GM10266 (cell line): ENCODE data around the gene SHH.

Experiments
- DNase-seq: peaks from one replicate; pipeline ENCODE4 v3.0.0; 2012; ENCODE audit errors: extremely low spot score
- TF ChIP-seq, protein P1 (sequence below): IDR thresholded peaks from 2 replicates; pipeline ENCODE4 v1.5.1; 2012; ENCODE audit warnings: mild to moderate bottlenecking, low read depth; ENCODE audit not compliant: control insufficient read depth, insufficient read depth; ENCODE audit errors: missing control alignments

The SHH gene

DNA sequence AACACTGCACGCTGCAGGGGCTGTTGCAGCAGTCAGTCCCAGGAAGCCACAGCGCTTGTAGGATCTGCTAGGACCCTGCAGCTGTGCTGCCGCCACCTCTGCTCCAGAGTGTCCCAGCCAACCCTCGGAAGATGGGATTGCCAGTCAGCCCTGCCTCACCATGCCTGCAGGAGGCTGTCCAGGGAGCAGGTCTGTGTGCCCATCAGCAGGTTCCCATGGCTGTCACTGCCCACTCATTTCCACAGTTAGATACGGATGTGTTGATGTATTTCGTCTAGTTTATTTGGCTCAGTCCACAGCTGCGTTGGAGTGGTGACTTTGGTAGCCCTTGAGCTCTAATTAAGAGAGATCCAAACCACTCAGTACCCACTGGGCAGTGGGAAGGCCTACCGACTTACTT is 35.7 kb downstream of the SHH start:
- TF ChIP-seq, protein P1, sequence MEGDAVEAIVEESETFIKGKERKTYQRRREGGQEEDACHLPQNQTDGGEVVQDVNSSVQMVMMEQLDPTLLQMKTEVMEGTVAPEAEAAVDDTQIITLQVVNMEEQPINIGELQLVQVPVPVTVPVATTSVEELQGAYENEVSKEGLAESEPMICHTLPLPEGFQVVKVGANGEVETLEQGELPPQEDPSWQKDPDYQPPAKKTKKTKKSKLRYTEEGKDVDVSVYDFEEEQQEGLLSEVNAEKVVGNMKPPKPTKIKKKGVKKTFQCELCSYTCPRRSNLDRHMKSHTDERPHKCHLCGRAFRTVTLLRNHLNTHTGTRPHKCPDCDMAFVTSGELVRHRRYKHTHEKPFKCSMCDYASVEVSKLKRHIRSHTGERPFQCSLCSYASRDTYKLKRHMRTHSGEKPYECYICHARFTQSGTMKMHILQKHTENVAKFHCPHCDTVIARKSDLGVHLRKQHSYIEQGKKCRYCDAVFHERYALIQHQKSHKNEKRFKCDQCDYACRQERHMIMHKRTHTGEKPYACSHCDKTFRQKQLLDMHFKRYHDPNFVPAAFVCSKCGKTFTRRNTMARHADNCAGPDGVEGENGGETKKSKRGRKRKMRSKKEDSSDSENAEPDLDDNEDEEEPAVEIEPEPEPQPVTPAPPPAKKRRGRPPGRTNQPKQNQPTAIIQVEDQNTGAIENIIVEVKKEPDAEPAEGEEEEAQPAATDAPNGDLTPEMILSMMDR, result no peak

DNA sequence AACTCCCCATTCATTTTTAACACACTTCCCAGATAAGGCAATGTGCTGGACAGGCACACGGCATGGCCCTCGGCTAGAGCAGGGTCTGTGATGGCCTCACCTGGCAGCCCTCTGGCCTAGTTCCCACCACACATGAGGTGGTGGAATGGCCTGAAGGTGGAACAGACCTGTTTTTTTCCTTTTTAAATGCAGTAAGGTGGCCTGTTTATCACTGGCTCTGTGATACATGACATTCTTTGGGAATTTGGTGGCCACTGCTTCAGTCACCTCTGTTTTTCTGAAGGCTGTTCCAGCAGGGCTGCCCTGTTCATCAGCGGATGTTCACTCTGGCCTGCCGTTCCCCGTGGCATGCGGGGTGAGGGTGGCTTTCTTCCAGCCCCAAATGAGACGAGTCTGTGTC is 36.6 kb downstream of the SHH start:
- TF ChIP-seq, protein P1, result no peak
- no peak for DNase-seq

More for the DNA sequence above, 35.7 kb downstream of the SHH start:
- DNase-seq, result no peak

DNA sequence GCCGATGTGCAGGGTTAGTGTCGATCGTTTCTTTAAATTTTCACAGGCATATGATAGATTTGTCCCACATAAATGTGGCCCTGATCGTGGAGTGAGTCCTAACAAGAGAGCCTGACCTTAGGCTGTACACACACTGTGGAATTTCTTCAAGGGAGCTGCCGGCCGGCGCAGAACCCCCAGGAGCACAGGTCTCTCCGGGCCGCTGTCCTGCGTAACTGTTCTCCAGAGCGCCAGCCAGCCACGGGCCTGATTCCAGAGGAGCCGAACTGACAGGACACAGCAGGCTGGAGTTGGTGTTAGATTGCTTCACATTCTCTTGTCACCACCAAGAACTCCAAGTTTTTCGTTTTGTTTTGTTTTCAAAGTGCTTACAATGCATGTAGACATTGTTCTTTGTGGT is 37.3 kb downstream of the SHH start:
- no peak for DNase-seq
- TF ChIP-seq, protein P1, result no peak

DNA sequence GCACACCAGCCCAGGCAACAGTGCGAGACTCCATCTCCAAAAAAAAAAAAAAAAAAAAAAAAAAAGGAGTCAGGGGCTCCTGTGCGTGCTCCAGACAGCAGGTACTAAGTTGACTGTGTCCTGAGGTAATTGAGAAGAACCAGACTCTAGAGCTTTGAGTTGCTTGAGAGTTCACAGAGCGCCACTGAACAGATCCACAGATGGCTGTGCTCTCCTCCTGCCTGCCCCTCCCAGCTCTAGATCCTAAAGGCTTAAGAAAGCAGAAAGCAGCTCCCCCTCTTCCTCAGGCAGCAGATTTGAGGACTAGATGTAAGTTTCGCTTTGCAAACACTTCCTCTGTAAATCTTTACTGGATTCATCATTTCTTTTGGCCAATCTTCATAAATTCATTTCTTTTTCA is 38.7 kb downstream of the SHH start:
- no peak for DNase-seq

DNA sequence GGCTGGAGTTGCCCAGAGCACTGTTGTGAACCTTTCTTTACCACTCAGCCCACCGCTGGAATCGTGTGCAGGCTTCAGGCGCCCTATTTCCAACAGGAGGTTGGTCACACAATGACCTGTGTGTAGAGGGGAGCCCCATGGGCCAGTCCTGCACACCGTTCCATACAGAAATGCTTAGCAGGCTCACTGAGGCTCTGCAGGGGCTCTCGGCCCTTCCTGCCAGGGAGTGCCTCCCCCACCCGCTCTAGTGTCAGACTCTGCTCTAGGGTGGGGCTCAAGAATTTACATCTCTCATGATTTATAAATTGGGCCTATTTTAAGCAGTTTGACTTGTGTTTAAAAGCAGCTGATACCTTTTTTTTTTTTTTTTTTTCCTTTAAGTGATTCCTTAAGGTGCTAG is 42.0 kb downstream of the SHH start:
- no peak for DNase-seq
- TF ChIP-seq, protein P1, result no peak

More for the DNA sequence above, 38.7 kb downstream of the SHH start:
- TF ChIP-seq, protein P1, result no peak

DNA sequence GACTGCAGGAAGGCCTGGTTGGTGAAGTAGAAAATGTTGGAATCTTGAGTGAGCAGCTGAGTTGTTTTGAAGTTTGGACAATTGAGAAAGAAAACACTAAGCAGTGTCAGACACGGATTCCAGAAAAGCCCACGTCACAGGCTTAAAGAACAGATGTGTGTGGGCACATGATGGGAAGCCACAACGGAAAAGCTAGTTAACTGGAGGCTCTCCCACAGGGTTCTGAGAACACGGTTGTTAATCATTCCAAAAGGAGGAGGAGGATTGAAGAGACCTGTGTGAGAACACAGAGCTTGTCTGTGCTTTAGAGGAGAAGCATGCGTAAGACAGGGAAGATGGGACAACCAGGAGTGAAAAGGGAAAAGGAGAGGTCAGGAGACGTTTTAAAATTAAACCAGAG is 42.6 kb downstream of the SHH start:
- no peak for DNase-seq
- TF ChIP-seq, protein P1, result no peak

DNA sequence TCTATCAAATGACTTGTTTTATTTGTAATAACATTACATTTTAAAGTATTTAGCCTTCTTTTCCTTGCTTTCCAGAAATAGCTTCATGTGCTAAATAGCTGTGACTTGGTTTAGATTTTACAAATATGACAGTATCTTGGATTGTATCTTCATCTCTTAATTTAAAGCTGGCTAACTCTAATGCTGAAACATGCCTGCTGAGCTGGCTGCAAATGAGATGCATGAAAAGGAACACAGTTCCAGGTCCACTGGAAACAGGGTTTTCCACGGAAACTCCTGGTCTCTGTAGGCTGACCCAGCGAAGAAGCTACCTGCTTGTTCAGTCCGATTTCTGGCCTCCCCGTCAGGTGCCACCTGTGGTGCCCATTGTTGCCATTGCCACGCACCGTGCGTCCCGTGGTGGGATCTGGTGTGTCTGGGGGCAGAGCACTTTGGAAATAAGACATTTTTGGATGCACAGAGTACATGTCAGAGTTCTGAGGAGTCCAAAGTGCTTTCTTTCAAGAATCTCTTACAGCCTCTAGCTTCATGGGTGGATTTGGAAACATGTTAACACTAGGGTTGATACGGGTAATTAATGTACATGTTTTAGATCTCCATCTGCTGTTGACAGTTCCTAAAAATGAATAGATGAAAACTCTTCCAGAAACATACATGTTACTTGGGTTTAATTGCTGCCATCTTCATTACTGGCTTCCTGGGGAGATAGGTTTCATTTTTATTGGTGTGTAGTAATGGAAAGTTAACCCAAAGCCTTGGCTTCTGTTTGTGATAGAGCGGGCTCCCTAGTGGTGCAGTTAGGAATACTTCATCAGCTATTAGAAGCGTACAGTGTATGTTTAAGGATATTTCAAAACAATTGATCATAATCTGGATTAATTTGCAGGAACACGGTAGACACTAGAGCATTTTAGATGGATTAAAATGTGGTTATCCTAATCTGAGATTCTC is 45.0 kb downstream of the SHH start:
- TF ChIP-seq, protein P1, result no peak
- no peak for DNase-seq
